ENCODE measurements around the gene TSPAN18.

The TSPAN18 gene

DNA sequence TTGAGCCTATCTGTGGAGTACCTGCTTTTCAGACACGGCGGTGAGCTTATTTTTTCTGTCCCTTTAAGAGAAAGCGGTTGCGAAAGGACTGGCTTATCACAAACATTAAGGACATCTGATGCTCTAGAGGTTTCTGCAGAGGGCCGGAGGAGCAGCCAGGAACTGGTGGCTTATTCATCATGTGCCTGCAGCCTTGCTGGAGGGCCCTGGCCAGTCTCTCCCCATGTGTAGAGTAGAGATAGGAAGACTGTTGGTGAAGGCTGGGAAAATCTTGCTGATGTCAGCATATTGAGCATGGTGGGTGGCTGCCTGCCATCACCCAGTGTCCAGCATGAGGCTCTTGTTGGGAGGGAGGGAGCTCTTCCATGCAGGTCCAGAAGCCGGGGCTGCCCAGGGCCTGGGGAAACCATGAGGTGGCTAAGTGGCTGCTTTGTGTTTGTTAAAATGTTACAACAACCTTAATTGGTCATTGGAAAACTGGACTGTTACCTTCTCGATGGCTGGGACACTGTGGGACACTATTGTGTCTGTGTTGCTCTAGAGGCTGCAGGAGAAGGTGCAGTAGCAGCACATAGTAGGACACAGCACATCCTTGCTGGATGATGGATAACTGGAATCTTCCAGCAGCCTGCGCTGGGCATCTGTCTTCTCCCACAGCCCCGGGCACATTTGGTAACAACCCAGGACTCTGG, 54.3 kb downstream of the TSPAN18 start:
- no peak for DNase-seq

- DNase-seq, result no peak
These were observed 54.9 kb downstream of the TSPAN18 start for GRCh38 chr11:44781655-44782054.

GRCh38 chr11:44782478-44782877, 55.7 kb downstream of the TSPAN18 start:
- DNase-seq, result no peak

GRCh38 chr11:44784436-44784760, 57.6 kb downstream of the TSPAN18 start:
- DNase-seq, result no peak

DNA sequence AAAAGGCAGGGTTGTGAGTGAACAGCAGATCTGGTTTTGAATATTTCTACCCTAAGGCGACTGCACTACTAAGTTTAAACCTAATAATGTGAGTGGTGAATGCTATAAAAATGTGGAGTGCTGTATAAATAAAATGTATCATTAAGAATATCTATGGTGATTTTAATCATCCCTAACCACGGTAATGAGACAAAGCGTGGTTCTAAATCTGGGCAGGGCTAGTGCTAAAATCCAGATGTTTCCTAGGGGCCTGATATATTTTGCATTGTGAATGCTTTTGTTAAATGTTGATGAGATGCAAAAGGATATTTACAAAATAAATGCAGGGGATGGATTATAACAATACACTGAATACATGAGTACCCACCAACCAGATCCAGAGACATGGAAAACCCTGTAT, 58.1 kb downstream of the TSPAN18 start:
- no peak for DNase-seq

- no peak for DNase-seq
These were observed 59.3 kb downstream of the TSPAN18 start for GRCh38 chr11:44785856-44786607.

GRCh38 chr11:44787070-44787469, 60.3 kb downstream of the TSPAN18 start:
- no peak for DNase-seq

DNA sequence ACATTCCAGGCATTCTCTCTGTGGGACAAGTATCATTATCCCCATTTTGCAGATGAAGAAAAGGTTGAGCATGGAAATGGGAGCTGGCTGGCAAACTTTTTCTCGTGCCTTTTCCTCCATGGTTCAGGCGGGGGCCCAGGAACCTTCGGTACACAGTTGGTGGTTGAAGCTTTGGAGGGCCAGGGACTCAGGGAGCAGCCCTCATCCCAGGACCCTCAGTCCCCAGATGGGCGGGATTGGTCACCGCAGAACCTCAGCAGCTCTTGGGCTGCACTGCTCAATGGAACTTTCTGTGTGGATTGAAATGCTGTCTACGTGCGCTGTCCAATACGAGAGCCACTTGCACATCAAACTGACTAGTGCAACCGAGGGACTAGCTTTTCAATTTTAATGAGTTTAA, 61.2 kb downstream of the TSPAN18 start:
- no peak for DNase-seq

- DNase-seq, result no peak
These were observed 61.9 kb downstream of the TSPAN18 start for GRCh38 chr11:44788536-44789261.

GRCh38 chr11:44789496-44789895, 62.7 kb downstream of the TSPAN18 start:
- DNase-seq, result no peak

GRCh38 chr11:44790211-44790610, 63.4 kb downstream of the TSPAN18 start:
- no peak for DNase-seq

GRCh38 chr11:44791316-44791925, 64.7 kb downstream of the TSPAN18 start:
- no peak for DNase-seq

DNA sequence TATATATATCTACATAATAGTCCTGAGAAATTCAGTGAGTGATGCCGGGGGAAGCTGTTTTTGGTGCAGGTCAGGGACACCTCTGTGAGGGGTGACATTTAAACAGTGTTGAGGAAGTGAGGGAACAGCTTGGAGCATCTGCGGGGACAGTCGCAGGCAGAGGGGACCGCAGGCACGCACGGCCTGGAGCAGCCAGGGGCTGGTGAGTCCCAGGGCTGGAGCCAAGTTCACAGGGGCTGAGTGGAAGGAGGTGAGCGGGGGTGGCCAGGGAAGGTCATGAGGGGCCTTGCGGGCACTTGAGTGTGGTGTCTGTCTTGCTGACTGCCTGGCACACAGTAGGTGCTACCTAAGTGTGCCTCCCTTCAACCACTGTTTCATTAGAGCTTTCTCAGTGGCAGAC, 65.4 kb downstream of the TSPAN18 start:
- DNase-seq, result no peak

GRCh38 chr11:44793350-44794090, 66.8 kb downstream of the TSPAN18 start:
- DNase-seq, result no peak

- DNase-seq, result no peak
These were observed 69.2 kb downstream of the TSPAN18 start for GRCh38 chr11:44795803-44796535.

GRCh38 chr11:44797051-44797450, 70.3 kb downstream of the TSPAN18 start:
- no peak for DNase-seq

DNA sequence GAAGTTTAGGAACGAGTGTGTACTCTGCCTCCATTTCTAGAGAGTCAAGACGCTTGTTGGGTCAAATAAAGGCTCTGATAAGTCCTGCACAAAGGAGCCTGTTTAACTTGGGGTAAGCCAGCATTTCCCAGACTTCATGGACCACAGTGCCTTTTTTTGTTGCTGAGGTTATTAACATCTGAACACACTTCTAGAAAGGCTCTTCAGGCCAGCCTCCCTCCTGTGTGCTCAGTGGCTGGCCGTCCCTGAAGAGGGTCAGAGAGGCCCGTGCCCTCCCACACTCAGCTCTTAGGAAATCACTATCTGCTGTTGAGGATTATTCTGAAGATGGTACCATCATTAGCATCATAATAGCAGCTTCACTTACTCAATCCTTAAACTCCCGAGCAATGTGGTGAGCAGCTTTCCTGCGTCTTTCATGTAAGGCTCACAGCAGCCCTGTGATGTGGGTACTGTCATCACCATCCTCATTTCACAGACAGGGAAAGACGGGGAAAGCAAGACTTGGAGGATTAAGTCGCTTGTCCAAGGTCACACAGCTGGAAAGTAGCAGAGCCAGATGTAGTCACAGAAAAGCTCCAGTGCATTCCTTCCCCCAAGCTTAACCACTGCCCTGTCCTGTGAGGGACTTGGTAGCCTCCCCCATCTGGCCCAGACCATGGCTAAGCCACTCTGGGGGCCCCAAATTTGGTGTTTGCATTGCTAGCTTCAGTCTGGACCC, 71.3 kb downstream of the TSPAN18 start:
- no peak for DNase-seq

GRCh38 chr11:44798607-44798972, 71.8 kb downstream of the TSPAN18 start:
- no peak for DNase-seq

- no peak for DNase-seq
These were observed 72.2 kb downstream of the TSPAN18 start for GRCh38 chr11:44799012-44799411.

GRCh38 chr11:44802347-44802746, 75.6 kb downstream of the TSPAN18 start:
- DNase-seq, result no peak

GRCh38 chr11:44803009-44803408, 76.2 kb downstream of the TSPAN18 start:
- DNase-seq, result no peak
